Measurements from ENCODE around the gene KANSL3.

- no peak for TF ChIP-seq CTCF (IDR thresholded peaks at IDR 0.05)
- TF ChIP-seq POLR2AphosphoS5 (IDR thresholded peaks at IDR 0.05): no peak
Measured at GRCh38 chr2:96547203-96547641, 90.9 kb downstream of the KANSL3 start.
